CD4-positive, alpha-beta T cell treated with Interleukin-12 subunit alpha and Interleukin-12 subunit beta, for 1 hour (primary cell): ENCODE measurements around the gene FYB1.
A peak's percentile ranks its signal among the peaks of the same experiment; 100 is the strongest.

Source experiments
- DNase-seq: peaks from one replicate; pipeline ENCODE4 v3.0.0-alpha.2; 2020

The FYB1 gene

DNA sequence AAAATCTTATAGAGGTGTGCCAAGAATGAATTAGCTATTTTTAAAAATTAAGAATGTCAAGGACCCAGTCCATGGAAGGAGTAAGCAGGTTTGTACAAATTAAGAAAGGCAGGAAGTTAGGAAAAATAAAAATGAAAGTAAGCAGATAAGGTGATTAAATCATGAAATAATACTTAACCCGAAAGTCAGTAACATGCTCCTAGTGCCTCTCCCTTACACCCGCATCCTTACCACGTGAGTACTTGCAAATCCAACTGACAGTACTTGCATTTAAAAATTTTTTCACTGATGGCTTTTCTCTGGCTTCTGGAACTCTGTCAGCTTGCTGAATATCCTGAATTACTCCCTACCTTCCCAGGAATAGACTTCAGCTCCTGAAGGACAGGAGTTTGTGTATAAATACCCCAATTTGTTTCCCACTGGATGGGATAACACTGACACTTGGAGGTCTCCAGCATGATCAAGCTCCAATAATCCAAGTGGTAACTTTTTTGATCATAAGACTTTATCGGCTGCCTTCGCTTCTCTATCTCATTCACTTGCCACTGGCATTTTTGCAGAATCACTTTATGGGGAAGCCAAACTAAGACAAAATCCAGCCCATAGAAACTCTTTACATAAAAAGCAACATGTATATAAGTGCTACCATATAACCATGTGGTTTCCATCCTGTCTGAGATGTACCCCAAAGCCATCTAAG lies 103.6 kb downstream of the FYB1 start:
- no peak for DNase-seq

- DNase-seq, result no peak
Observed at GRCh38 chr5:39114155-39114554, 105.2 kb downstream of the FYB1 start.

GRCh38 chr5:39113354-39113953 lies 105.9 kb downstream of the FYB1 start:
- no peak for DNase-seq

DNA sequence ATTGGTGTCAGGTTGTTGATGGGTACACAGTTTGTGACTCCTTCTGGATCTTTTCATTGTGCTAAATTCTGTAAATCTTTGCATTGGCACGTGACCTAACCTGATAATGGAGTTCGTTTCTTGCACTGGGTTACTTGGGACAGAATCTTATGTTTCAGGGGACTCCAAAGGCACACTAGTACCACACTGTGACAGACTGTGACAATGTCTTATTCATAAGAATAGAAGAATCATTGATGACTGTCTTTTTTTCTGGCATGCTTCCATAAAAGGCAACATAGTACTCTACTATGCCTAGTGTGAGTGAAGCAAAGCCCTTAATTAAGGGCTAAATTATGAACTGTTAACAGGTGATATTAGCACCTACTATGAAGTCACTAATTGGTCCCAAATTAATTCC lies 109.8 kb downstream of the FYB1 start:
- DNase-seq, result no peak

- no peak for DNase-seq
Observed at GRCh38 chr5:39108987-39109386, 110.4 kb downstream of the FYB1 start.

- DNase-seq, result no peak
Observed at GRCh38 chr5:39107350-39107749, 112.0 kb downstream of the FYB1 start.

DNA sequence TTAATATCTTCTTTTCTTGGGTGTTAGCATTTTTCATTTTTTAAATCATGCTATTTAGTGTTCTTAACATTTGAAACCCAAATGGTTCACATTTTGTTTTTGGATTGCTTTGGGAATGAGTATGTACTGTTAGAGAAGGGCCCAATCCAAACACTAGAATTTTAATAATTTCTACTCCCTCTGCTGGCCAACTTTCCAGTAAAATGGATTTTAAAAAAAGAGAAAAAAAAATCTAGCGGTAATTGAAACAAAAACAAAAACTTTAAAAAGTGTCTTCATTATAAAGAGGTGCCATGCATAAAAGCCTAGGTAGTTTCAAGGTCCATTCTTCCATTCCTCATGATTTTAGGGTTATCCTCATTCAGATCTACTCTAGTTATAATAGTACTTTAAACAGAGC lies 113.0 kb downstream of the FYB1 start:
- DNase-seq, result no peak

GRCh38 chr5:39104221-39104620 lies 115.1 kb downstream of the FYB1 start:
- no peak for DNase-seq

DNA sequence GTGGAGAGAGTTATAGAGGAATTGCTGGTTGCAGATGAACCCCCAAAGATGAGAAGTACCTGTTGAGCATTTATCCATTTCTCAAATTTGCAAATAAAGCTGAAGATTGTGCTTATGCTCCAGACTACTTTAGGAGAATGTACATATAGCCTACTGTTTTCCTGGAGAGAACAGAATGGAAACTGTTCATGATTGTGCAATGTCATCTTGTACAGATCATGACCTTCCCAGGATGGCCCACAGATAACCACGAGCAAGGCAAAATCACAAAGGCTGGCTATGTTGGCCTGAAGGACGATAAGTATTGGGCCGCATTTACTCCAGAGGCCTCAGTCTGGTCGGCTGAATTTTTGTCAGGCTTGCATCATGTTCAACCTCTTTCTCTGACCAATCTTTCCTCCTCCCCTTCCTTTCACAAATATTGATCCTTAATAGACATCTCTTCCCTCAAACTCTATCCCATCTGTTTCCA lies 116.6 kb downstream of the FYB1 start:
- no peak for DNase-seq

DNA sequence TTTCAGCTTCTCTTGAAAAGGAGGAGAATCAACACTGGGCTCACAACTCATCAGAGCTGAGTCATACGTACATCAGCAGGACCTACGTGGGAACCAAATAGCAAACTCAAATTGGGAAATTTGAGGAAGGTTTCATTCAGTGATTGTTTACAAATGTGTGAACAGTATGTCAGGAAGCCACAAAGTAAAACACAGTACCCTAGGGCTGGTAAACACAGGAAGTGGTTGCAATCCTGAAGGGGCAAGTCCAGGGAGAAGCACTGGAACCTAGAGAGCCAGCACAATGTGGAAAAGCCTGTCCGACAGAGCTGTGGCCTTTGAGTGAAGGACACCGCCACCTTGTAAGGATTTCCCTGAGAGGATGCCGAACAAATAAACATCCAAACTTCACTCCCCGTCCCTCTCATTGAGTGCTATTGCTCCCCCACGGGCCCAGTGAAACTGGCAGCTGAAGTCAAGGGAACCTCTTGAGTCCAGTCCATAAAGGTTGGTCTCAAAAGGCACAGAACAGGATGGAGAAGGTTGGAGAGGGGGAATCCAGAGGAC lies 118.4 kb downstream of the FYB1 start:
- DNase-seq, result no peak

GRCh38 chr5:39100301-39100850 lies 119.0 kb downstream of the FYB1 start:
- no peak for DNase-seq

DNA sequence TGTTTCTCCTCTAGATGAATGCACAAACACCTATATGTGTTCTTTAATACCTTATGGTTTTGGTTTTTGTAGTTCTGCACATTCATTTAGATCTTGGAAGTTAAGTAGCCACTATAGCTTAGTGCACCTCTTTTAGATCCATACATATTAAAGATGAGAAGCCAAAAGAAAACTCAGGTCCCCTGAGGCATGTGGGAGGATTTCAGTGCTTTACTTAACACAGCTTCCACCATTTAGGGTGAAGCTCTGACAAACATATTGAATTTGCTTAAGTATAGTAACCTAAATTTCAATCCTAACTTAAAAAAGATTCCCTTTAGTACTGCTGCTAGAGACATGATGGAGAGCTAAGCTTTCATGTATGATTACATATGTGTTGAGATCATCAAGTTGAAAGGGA lies 119.5 kb downstream of the FYB1 start:
- no peak for DNase-seq

GRCh38 chr5:39093352-39093751 lies 126.0 kb downstream of the FYB1 start:
- DNase-seq, result no peak

GRCh38 chr5:39092581-39093351 lies 126.6 kb downstream of the FYB1 start:
- DNase-seq, result no peak

- DNase-seq, result no peak
Observed at GRCh38 chr5:39091940-39092580, 127.3 kb downstream of the FYB1 start.

- no peak for DNase-seq
Observed at GRCh38 chr5:39083968-39084367, 135.4 kb downstream of the FYB1 start.

GRCh38 chr5:39082995-39083394 lies 136.4 kb downstream of the FYB1 start:
- no peak for DNase-seq

GRCh38 chr5:39080597-39081204 lies 138.7 kb downstream of the FYB1 start:
- peak; percentile 63 for DNase-seq

GRCh38 chr5:39080168-39080567 lies 139.2 kb downstream of the FYB1 start:
- no peak for DNase-seq

DNA sequence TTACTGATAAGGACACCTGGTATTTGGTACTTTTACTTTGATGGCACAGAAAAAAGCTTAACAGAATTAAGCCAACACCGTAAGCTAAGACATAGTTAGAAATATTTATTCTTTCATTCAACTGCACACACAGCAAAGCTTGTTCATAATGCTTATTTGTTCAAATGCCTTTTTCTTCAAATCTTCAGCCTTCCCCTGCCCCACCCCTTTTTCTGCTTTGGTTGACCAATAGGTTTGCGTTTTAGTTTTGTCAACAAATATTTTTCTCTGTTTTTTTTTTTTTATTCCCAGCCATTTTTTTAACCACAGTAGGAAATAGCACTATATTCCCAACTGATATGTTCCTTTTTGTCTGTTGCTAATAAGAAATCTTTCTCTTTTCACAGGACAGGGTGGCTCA lies 140.2 kb downstream of the FYB1 start:
- DNase-seq, result no peak

DNA sequence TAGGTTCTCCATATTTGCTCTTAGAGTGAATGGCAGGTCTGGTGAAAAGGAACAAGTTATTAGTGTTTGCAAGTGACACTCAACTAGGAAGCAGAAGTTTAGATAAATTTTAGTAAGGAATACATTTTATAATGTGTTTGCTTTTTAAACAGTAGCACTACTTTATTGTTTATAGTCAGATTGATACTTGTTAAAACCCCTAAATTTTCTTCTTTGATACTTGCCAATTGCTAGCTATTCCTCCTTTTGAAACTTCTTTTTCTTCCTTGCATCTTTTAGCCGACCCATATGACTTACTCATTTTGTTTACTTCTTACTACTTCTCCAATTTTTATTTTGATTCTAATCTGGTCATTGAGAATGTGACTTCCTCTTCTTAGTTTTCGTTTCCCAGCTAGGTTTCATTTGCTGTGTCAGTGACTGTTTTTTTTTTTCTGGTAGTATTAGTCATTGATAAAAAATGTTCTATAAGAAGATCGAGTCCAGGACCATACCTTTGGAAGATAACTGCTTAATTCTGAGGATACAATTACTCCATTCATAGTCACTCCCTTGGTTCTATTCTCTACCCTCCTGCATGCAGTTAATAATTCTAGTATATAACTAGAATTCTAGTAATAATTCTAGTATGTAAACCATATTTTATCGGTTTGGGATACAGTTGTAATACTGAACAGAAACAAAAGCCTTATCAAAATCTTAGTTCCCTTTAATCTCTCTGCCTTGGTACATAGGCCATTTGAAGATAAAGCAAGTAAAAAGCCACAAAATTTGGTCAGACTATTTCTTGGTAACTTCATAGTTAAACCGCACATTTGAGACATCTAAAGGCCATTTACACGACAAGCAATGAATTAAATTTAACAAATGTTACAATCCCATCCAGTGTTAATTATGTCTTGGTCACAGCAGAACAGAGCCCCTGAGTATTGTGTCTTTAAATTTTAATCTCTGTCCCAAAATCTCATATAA lies 142.3 kb downstream of the FYB1 start:
- peak; percentile 15 for DNase-seq
